ENCODE measurements around the gene PTPDC1. TPM values are rescaled to one million over a fixed set of nuclear protein-coding genes. Genes with fewer than 3 reads are reported as not detected.

PTPDC1 gene
- total RNA-seq, 1 donor from 2014 or later: 15.9 TPM

- Mint-ChIP-seq H3K27me3 (ENCODE audit: insufficient read depth, low read depth) (peaks cover 2% of the 10 kb centered on the region), H3K4me1 (no peaks in the 10 kb centered on the region), H3K9me3 (peaks cover 1% of the 10 kb centered on the region), H3K4me3 (no peak overlapping the region), H3K27ac (no peak overlapping the region), H3K36me3 (peaks cover 10% of the 10 kb centered on the region)
- Histone ChIP-seq H3K27me3 (no peaks in the 10 kb centered on the region), H2AFZ (replicated peaks) (no peak overlapping the region), H3K4me1 (no peaks in the 10 kb centered on the region), H4K20me1 (ENCODE audit: low read depth) (no peaks in the 10 kb centered on the region), H3K9ac (no peak overlapping the region), H3K79me2 (ENCODE audit: low read depth) (no peaks in the 10 kb centered on the region), H3K36me3 (no peaks in the 10 kb centered on the region), H3F3A (ENCODE audit: low read depth) (no peaks in the 10 kb centered on the region), H3K4me3 (no peak overlapping the region), H3K9me3 (ENCODE audit: low read depth) (no peaks in the 10 kb centered on the region), H3K4me2 (no peak overlapping the region), H3K27ac (no peak overlapping the region)
- TF ChIP-seq CTCF (IDR thresholded peaks at IDR 0.05) (no peak), EZH2 (IDR thresholded peaks at IDR 0.05) (no peak), EZH2phosphoT487 (IDR thresholded peaks at IDR 0.05) (no peak)
- DNase-seq (ENCODE audit: low spot score): no peak
Measured at GRCh38 chr9:94068257-94068656, 16.0 kb upstream of the PTPDC1 start.

GRCh38 chr9:94076557-94076956 lies 7.7 kb upstream of the PTPDC1 start:
- no peaks in the 10 kb centered on the region for H3K27me3 ChIP-seq
- TF ChIP-seq CTCF (IDR thresholded peaks at IDR 0.05): no peak
- H3K4me3 ChIP-seq: no peak overlapping the region
- no peaks in the 10 kb centered on the region for H3K4me1 ChIP-seq
- peaks cover 10% of the 10 kb centered on the region for H3K36me3 Mint-ChIP-seq
- H3K4me1 Mint-ChIP-seq: peaks cover 1% of the 10 kb centered on the region
- H3K36me3 ChIP-seq: no peaks in the 10 kb centered on the region
- H4K20me1 ChIP-seq (ENCODE audit: low read depth): no peaks in the 10 kb centered on the region
- H3K27ac ChIP-seq: no peak overlapping the region
- H3K27me3 Mint-ChIP-seq (ENCODE audit: insufficient read depth, low read depth): peaks cover 2% of the 10 kb centered on the region
- H3K9ac ChIP-seq: no peak overlapping the region
- H3K4me2 ChIP-seq: no peak overlapping the region
- H3K9me3 ChIP-seq (ENCODE audit: low read depth): no peaks in the 10 kb centered on the region
- no peak for DNase-seq (ENCODE audit: low spot score)
- H3K27ac Mint-ChIP-seq: no peak overlapping the region
- H3K4me3 Mint-ChIP-seq: no peak overlapping the region
- H2AFZ ChIP-seq (replicated peaks): no peak overlapping the region
- no peaks in the 10 kb centered on the region for H3F3A ChIP-seq (ENCODE audit: low read depth)
- no peaks in the 10 kb centered on the region for H3K79me2 ChIP-seq (ENCODE audit: low read depth)
- no peaks in the 10 kb centered on the region for H3K9me3 Mint-ChIP-seq

GRCh38 chr9:94078086-94078485 lies 6.2 kb upstream of the PTPDC1 start:
- no peak overlapping the region for H3K4me2 ChIP-seq
- no peaks in the 10 kb centered on the region for H3K27me3 ChIP-seq
- peaks cover 6% of the 10 kb centered on the region for H3K4me1 ChIP-seq
- no peak for DNase-seq (ENCODE audit: low spot score)
- no peak overlapping the region for H3K27ac Mint-ChIP-seq
- H3K4me1 Mint-ChIP-seq: peaks cover 15% of the 10 kb centered on the region
- no peaks in the 10 kb centered on the region for H3K9me3 ChIP-seq (ENCODE audit: low read depth)
- H2AFZ ChIP-seq (replicated peaks): no peak overlapping the region
- no peaks in the 10 kb centered on the region for H3K9me3 Mint-ChIP-seq
- H3K4me3 Mint-ChIP-seq: no peak overlapping the region
- H3K36me3 Mint-ChIP-seq: peaks cover 5% of the 10 kb centered on the region
- no peaks in the 10 kb centered on the region for H4K20me1 ChIP-seq (ENCODE audit: low read depth)
- no peaks in the 10 kb centered on the region for H3K36me3 ChIP-seq
- H3K79me2 ChIP-seq (ENCODE audit: low read depth): no peaks in the 10 kb centered on the region
- no peak overlapping the region for H3K27ac ChIP-seq
- TF ChIP-seq CTCF (IDR thresholded peaks at IDR 0.05) (no peak), EZH2phosphoT487 (IDR thresholded peaks at IDR 0.05) (no peak), EZH2 (IDR thresholded peaks at IDR 0.05) (no peak)
- H3K9ac ChIP-seq: no peak overlapping the region
- H3K27me3 Mint-ChIP-seq (ENCODE audit: insufficient read depth, low read depth): no peaks in the 10 kb centered on the region
- H3K4me3 ChIP-seq: no peak overlapping the region
- no peaks in the 10 kb centered on the region for H3F3A ChIP-seq (ENCODE audit: low read depth)

GRCh38 chr9:94079236-94079635 lies 5.0 kb upstream of the PTPDC1 start:
- Mint-ChIP-seq H3K27ac (no peak overlapping the region), H3K36me3 (peaks cover 2% of the 10 kb centered on the region), H3K4me3 (no peak overlapping the region), H3K27me3 (ENCODE audit: insufficient read depth, low read depth) (no peaks in the 10 kb centered on the region), H3K9me3 (no peaks in the 10 kb centered on the region), H3K4me1 (peaks cover 25% of the 10 kb centered on the region)
- no peak overlapping the region for H3K27ac ChIP-seq
- H4K20me1 ChIP-seq (ENCODE audit: low read depth): no peaks in the 10 kb centered on the region
- H3K9ac ChIP-seq: no peak overlapping the region
- H3K4me2 ChIP-seq: no peak overlapping the region
- no peak overlapping the region for H2AFZ ChIP-seq (replicated peaks)
- no peak for DNase-seq (ENCODE audit: low spot score)
- H3K36me3 ChIP-seq: no peaks in the 10 kb centered on the region
- no peaks in the 10 kb centered on the region for H3K9me3 ChIP-seq (ENCODE audit: low read depth)
- H3K4me3 ChIP-seq: no peak overlapping the region
- H3K27me3 ChIP-seq: no peaks in the 10 kb centered on the region
- no peaks in the 10 kb centered on the region for H3F3A ChIP-seq (ENCODE audit: low read depth)
- TF ChIP-seq EZH2 (IDR thresholded peaks at IDR 0.05) (no peak), EZH2phosphoT487 (IDR thresholded peaks at IDR 0.05) (no peak), CTCF (IDR thresholded peaks at IDR 0.05) (no peak)
- peaks cover 7% of the 10 kb centered on the region for H3K4me1 ChIP-seq
- no peaks in the 10 kb centered on the region for H3K79me2 ChIP-seq (ENCODE audit: low read depth)
